ENCODE measurements around the gene SP140L.
"Not testable (repeated sequence)": the region's sequence is repeated elsewhere in the genome, so short reads cannot be mapped to it uniquely, and the experiment has no call there.

The SP140L gene

DNA sequence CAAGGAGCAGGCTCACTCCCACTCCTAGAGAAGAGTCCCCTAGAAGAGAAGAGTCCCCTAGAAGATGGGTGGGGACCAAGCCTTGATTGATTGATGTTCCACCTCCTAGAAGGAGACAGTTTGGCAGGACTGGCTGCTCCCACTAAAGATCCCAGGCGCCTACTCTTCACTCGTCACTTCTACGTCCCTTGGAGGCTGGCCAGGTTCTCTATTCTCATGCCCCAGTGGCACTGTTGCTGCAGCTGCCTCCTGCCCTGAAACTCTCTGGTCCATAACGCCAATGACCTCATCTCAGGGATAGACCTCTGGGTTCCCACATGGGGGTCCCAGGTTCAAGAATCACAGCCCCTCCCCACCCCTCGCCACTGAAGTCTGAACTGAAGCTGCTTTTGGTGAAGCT, 2.5 kb upstream of the SP140L start:
- DNase-seq = no peak

DNA sequence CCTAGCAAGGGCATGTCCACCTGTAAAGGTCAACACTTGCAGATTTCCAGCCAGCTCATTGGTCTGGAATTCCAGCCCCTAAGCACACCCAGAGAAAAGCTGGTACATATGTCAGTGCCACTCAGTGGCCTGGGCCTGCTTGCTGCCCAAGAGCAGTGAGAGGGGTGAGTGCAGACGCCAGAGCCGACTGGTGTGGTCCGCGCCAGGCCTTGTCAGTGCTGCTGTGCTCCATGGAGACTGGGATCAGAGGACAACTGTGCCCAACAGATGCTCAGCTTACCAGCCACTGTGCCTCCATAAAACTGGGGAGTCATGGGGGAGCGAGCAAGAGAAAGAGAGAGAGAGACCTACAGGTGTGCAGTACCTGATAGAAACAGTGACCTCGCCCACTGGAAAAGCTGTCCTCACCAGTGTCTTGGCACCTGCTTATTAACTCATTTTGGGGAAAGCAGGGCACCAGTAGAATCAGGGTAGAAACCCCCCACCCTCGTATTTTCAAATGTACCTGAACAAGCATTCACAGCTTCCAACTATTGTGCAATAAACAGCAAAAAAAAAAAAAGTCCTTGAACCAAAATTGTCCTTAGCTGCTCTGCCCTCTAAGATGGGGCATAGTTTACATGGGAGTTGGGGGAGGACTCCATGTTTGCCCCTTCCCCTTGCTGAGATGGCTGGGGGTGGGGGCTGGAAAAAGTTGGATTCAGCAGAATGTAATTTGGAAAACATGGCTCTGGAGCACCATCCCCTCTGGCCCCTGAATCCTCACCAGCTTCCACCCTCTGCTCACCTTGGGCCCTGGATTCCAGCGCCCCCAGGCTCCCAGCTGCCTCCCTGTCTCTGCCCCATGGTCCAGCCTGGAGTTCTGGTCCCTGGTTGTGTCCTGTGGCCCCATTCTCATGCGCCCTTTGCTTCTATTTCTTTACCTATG, 1.4 kb upstream of the SP140L start:
- DNase-seq = no peak

DNA sequence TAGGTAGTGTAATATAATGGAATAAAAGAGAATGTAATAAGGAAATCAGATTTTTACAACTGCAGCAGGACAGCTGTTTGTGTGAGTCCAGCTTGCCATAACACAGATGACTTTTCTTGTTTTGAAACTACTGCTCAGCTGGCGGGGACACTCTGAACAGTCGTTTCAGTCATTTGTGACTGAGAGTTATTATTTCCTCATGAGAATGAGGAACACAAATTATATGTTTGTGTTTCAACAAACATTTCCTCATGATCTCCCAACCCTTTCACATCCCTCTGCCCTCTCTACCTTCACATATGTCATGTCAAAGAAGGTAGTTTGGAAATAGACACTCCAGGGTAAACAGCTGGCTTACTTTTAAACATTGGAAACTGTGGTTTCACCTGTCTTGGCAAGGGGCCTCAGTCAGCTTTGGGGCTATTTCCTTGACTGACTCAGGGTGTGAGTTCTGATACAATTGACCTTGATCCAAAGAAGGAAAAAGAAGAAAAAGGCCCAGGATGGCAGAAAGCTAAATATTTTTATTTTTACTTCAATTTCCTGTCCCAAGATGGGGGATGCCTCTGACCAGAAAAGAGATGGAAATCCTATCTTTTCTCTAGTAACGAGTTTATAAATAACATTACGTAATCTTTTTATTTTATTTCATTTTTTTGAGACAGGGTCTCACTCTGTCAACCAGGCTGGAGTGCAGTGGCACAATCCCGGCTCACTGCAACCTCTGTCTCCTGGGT, 593 bp downstream of the SP140L start:
- no peak for DNase-seq

DNA sequence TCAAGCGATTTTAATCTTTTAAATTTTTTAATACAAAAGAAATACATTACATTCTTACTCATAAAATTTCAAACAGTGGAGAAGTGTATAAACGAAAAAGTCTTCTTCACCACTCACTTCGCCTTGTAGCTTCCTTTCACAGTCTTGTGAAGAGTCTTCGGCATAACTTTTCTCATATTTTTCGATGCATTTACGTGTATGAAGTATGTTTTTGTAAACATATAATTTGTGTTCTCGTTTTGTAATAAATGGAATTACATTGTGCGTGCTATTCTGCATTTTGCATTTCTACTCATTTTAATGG, 1.1 kb downstream of the SP140L start:
- no peak for DNase-seq

DNA sequence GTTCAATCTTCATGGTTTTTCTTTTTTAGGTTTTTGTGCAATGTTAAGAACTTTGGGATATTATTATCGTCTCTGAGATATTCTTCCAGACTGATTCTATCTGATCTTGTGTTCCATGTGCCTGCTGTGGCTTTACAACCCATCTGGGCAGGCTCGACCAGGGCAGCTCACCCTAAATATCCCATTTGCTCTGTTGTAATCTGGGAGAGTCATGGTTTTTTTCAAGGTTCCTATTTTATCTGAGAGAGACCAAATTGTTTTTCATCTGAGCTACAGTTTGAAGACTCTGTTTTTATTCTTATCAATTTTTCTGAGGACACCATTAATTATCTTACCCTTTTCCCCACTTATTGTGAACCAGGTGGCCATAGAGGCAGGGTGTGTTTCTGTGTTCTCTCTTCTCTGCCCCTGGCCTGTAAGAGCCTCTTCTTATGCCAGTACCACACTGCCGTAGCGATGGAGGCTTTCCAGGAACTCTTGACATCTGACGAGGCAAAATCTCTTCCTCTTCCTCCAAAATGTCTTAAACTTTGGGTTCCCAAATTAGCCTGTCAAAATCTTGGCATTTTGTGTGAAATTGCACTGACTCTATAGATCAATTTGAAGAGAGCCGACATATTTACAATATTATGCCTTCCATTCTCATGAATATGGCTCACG, 3.1 kb downstream of the SP140L start:
- no peak for DNase-seq

DNA sequence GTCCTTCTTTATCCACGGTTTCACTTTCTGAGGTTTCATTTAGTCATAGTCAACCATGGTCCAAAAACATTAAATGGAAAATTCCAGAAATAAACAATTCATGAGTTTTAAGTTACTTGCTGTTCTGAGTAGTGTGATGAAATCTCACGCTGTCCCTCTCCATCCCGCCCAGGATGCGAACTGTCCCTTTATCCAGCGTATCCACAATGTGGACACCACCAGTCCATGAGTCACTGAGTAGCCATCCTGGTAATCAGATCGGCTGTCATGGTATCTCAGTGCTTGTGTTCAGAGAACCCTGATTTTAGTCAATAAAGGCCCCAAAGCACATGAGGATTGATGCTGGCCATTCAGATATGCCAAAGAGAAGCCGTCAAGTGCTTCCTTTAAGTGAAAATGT, 3.7 kb downstream of the SP140L start:
- no peak for DNase-seq

DNA sequence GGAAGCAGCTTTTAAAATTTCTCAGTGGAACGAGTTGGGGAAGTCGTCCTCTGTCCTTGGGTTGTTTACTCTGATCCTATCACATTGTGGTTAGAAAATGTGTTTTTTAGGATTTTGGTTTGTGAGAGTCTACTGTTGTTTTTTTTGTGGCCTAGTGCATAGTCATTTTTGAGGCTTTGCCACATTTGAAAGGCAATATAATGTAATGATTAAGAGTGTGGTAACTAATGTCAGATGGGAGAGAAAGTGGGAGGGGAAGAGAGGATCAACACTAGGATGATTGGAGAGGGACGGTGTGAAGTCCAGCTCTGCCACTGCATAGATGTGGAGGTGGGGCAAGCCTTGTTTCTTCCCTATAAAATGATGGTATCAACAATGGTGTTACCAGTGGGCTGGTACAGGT, 8.5 kb downstream of the SP140L start:
- DNase-seq = no peak

DNA sequence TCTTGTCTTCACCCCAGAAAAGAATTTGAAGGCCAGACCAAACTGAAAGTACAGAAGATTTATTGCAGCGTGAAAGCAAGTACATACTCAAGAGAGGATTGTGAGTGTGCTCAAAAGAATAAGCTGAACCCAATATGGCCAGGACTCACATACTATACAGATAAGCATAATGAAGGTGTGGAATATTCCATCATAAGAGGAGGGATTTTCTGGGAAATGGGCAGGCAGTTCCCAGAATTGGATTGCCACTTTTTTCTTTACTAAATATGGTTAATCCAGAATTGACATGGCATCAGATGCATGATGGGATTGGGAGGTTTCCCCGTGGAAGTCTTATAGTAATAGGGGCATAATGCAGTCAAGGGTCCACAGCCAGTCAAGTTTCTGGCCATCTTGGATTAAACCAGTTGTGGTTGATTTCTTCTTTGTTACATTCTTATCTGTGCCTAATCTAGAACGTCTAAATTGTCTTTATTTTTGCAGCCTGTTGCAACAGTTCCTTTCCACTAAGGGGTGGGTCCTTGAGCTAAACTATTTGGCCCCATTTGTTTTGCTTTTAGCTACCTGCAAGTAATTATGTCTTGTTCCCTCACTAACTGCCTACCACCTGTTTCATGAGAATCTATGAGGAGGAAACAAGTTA, 9.0 kb downstream of the SP140L start:
- no peak for DNase-seq

DNA sequence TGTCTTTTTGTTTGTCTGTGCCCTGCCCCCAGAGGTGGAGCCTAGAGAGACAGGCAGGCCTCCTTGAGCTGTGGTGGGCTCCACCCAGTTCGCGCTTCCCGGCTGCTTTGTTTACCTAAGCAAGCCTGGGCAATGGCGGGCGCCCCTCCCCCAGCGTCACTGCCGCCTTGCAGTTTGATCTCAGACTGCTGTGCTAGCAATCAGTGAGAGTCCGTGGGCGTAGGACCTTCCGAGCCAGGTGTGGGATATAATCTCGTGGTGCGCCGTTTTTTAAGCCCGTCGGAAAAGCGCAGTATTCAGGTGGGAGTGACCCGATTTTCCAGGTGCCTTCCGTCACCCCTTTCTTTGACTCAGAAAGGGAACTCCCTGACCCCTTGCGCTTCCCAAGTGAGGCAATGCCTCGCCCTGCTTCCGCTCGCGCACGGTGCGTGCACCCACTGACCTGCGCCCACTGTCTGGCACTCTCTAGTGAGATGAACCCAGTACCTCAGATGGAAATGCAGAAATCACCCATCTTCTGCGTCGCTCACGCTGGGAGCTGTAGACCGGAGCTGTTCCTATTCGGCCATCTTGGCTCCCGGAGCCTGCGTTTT, 15.0 kb downstream of the SP140L start:
- not testable (repeated sequence) for DNase-seq

DNA sequence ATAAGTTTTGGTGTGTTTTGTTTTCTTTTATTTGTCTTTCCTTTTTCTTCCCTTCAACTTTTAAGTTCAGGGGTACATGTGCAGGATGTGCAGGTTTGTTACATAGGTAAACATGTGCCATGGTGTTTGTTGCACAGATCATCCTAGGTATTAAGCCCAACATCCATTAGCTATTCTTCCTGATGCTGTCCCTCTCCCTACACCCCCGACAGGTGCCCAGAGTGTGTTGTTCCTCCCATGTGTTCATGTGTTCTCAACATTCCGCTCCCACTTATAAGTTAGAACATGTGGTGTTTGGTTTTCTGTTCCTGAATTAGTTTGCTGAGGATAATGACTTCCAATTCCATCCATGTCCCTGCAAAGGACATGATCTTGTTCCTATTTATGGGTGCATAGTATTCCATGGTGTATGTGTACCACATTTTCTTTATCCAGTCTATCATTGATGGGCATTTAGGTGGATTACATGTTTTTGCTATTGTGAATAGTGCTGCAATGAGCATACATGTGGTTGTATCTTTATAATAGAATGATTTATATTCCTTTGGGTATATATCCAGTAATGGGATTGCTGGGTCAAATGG, 16.1 kb downstream of the SP140L start:
- DNase-seq = not testable (repeated sequence)

DNA sequence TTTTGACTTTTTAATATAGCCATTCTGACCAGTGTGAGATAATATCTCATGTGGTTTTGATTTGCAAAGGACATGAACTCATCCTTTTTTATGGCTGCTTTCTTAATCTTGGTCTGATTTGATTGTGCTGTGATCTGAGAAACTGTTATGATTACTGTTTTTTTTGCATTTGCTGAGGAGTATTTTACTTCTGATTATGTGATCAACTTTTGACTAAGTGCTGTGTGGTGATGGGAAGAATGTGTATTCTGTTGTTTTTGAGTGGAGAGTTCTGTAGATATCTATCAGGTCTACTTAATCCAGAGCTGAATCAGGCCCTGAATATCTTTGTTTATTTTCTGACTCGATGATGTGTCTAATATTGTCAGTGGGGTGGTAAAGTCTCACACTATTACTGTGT, 16.8 kb downstream of the SP140L start:
- no peak for DNase-seq

DNA sequence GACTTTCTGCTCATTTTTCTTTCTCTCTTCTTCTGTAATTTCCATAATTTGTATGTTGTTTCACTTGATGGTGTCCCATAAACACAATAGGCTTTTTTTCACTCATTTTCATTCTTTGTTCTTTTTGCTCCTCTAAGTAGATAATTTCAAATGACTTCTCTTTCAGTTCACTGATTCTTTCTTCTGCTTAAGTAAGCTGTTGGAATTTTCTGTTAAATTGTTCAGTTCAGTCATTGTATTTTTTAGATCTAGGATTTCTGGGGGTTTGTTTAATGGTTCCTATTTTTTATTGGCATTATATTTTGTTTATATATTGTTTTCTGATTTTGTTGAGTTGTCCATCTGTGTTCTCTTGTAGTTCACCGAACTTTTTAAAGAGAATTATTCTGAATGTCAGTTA, 19.5 kb downstream of the SP140L start:
- DNase-seq = no peak

DNA sequence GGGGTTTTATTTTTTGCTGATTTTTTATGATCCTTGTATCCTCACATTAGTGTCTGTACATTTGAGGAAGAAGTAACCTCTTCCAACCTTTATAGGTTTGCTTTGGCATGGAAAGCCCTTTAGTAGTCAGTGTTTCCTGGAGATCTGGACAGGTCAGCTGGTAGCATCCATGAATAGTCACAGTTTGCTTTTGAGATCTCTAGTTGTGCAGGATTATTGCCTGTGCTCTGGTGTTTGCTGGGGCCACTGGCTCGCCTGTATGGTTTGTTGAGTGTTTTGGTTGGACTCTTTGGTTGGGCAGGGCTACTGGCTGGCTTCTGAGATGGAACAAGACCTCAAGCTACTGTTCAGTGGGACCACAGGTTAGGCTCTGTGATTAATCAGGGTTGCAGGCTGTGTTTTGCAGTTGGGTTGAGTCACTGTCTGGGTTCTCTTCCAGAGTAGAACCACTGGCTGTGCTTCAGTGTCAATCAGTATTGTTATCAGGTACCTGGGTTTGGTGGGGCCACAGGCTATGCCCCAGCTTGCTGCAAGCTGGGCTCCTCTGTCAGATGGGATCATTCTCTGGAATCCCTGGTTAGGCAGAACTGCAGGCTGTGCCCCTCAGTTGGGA, 20.0 kb downstream of the SP140L start:
- no peak for DNase-seq

DNA sequence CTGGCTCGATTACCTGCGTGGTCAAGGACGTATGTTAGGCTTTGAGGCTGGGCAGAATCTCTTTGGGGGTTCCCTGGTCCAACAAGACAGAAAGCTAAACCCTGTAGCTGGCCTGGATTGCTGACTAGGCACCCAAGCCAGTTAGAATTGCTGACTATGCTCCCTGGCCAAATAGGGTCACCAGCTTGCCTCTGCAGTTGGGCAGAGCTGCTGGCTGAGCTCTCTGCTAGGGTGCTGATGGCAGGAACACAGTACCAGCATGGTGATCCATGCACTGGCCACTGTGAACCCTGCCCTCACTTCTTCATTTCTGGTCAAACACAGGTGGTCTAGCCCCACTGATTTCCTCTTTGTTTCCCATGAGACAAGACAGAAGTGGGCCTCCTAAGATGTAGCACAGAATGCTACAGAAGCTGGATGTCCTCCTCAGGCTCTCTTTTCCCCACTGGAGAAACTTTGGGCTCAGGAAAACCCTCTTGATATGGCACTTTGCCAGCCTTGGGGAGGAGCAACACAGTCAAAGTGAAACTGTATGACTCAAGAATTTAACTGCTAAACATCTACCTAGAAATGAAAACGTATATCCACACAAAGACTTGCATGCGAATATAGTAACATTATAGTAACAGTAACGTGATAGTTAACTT, 20.8 kb downstream of the SP140L start:
- DNase-seq = no peak

DNA sequence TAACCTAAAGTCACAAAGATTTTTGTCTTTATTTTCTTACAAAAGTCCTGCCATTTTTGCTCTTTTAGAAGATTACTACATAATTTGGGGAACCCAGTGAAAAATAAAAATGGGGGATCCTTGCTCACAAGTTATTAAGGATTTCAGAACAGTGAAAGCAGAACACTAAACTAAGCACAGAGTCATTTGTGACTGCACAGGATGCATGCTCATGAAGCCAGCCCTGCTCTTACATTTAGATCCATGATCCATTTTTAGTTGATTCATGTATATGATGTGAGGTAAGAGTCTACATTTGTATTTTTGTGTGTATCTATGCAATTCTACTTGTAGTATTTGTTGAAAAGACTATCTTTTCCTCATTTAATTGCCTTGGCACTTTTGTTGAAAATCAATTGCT, 21.8 kb downstream of the SP140L start:
- DNase-seq = no peak

DNA sequence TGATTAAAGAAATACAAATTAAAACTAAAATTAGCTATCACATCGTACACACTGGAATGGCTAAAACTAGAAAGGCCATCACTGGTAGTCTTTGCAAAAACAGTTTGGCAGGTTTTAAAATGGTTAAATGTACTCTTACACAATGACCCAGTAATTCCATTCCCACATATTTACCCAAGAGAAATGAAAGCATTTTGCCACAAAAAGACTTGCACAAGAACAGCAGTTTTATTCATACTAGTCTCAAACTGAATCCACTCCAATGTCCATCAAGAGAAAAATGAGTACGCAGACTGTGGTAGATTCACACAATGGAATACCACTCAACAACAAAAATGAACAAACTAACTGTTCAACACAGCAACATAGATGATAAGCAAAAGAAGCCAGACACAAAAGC, 29.1 kb downstream of the SP140L start:
- DNase-seq = no peak

DNA sequence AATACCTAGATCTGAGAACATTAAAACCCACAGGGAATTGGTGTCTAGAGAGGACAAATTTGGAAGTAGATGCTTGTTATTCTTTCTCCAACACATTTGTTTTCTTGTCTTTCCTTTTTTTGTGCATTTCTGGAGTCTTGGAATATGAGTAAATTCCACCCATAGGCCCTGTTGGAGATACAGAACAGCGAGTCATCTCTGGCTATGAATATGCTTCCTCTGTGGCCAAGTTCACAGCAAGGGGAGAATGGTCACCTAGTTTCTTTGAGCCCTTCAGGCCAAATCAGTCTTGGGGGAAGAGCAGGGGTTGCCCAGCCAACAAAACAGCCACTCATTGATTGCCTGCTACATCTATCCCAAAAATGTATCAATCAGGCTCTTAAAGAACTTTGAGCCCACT, 31.3 kb downstream of the SP140L start:
- no peak for DNase-seq

DNA sequence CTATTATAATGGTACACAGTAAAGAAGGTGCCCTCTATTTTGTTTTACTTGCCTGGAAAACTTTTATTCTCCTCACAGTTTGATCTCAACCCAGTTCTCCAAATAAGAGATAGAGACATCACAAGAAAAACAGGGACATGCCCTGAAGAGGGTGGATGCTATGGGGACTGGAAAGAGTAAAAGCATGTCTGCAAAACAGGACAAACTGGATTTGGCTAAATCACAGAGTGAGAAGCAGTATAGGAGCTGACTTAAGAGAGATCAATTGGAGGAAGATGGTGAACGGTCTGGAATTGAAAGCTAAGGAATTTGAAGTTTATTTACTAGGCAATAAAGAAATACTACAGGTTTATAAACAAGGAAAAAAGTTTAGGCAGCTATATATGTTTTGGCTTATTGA, 33.0 kb downstream of the SP140L start:
- DNase-seq = no peak

DNA sequence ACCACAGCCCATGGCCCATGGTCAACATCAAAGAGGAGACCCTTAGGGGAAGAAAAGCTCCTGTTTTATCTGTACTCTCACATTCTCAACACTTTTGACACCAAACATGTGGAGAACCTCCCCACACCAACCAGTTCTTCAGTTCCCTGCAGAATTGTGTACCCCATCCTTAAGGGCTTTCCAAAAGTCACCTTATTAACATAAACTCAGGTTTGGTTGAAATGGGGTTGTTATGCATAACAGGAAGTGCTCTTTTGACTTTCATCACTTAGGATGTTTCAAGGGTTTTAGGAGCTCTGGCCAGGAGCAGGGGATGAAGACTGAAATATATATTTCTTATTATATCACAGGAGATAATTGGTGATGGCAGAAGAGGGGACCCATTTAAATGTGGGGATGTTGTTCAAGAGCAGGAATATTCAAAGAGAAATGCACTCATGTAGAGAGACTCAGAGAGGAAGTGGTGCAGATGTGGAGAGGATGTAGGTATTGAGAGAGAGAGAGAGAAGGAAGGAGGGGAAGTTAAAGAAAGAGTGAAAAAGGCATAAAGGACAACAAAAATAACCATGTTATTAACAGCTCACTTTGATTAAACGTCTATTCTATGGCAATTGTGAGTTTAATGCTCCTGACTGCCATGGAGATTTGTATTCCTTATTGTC, 35.2 kb downstream of the SP140L start:
- no peak for DNase-seq

DNA sequence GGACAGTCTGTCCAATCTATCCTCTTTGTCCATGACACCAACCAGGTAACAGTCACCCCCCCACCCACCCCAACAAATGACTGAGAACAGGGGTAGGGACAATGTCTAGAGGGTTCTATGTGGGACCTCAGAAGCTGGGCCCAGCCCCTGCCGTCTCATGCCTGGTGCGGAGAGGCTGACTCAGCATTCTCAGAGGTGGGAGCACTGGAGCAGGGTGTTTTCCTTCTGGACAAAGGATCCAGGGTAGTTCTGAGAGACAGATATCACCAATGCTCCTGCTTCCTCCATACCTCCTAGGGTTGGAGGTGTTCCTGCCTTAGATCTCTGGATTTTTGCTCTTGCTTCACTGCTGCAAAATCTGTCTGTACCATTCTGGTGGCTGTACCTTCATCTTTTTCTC, 55.1 kb downstream of the SP140L start:
- no peak for DNase-seq

DNA sequence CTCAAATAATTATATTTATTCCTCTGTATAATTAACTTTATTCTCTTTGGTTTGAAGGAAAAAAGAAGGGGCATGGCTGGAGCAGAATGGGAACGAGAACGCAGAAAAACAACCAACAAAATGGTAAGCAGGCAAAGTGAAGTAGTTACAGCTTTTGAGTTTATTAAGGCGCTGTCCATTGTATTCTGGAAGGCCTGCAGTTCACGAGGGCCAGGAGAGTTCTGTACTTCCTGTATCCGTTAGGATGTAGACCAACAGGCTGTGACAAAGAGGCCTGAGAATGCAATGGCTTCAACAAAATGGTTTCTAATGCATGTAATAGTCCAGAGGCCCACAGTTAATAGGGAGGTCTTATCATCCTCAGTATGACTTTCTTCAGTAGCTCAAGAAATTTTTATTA, 56.5 kb downstream of the SP140L start:
- DNase-seq = no peak

All from NCI-H82 (cell line).